Hepatocyte (in vitro differentiated cells): ENCODE results near the gene CTBP2. TPM values are rescaled to one million over a fixed set of nuclear protein-coding genes. Genes with fewer than 3 reads are reported as not detected.

Experiments
- DNase-seq: peaks from one replicate; pipeline ENCODE4 v3.0.0-alpha.2; 2016; ENCODE audit warnings: low spot score
- H2AFZ ChIP-seq: fragments of 200-600 bp; sonication (generic); 2 replicates; pipeline ENCODE4 v1.6.0; 2016; ENCODE audit warnings: antibody characterized with exemption, mild to moderate bottlenecking
- H3K27ac ChIP-seq: fragments of 200-600 bp; sonication (generic); 2 replicates; pipeline ENCODE4 v1.5.1; 2016; ENCODE audit warnings: mild to moderate bottlenecking
- H3K27me3 ChIP-seq: fragments of 200-600 bp; sonication (generic); 2 replicates; pipeline ENCODE4 v1.6.1; 2016
- H3K36me3 ChIP-seq: fragments of 200-600 bp; sonication (generic); replicated peaks from 2 replicates; pipeline ENCODE4 v1.5.1; 2016; ENCODE audit warnings: low read depth; ENCODE audit not compliant: insufficient read depth
- H3K4me1 ChIP-seq: fragments of 200-600 bp; sonication (generic); 2 replicates; pipeline ENCODE4 v1.5.1; 2016; ENCODE audit warnings: mild to moderate bottlenecking, moderate library complexity; ENCODE audit not compliant: insufficient read depth
- H3K4me2 ChIP-seq: fragments of 200-600 bp; sonication (generic); 2 replicates; pipeline ENCODE4 v1.6.0; 2016
- H3K4me3 ChIP-seq: fragments of 200-600 bp; sonication (generic); 2 replicates; pipeline ENCODE4 v1.5.1; 2016; ENCODE audit warnings: mild to moderate bottlenecking
- H3K79me2 ChIP-seq: fragments of 200-600 bp; sonication (generic); 2 replicates; pipeline ENCODE4 v1.6.0; 2017; ENCODE audit warnings: mild to moderate bottlenecking
- H3K9me2 ChIP-seq: fragments of 200-600 bp; sonication (generic); replicated peaks from 2 replicates; pipeline ENCODE4 v1.6.0; 2017; ENCODE audit warnings: mild to moderate bottlenecking; ENCODE audit not compliant: insufficient read depth
- H3K9me3 ChIP-seq: fragments of 200-600 bp; sonication (generic); 2 replicates; pipeline ENCODE4 v1.5.1; 2016; ENCODE audit warnings: low read depth, mild to moderate bottlenecking
- H4K20me1 ChIP-seq: fragments of 200-600 bp; sonication (generic); 2 replicates; pipeline ENCODE4 v1.6.0; 2016; ENCODE audit warnings: mild to moderate bottlenecking; ENCODE audit not compliant: insufficient read depth, poor library complexity, severe bottlenecking
- CTCF ChIP-seq: fragments of 200-600 bp; sonication (generic); IDR thresholded peaks from 2 replicates; pipeline ENCODE4 v1.5.1; 2016; ENCODE audit warnings: antibody characterized with exemption, mild to moderate bottlenecking; ENCODE audit not compliant: poor library complexity
- EZH2 ChIP-seq: fragments of 200-600 bp; sonication (generic); IDR thresholded peaks from 2 replicates; pipeline ENCODE4 v1.6.1; 2016; ENCODE audit warnings: antibody characterized with exemption, mild to moderate bottlenecking, borderline replicate concordance
- EZH2phosphoT487 ChIP-seq: fragments of 200-600 bp; sonication (generic); IDR thresholded peaks from one replicate; pipeline ENCODE4 v1.6.1; 2018; ENCODE audit warnings: antibody characterized with exemption, mild to moderate bottlenecking, low read depth, moderate library complexity; ENCODE audit not compliant: unreplicated experiment, severe bottlenecking
- WGBS: methylation state at CpG from one replicate; pipeline ENCODE4 v1.1.6; 2016; ENCODE audit warnings: low lambda C conversion rate; ENCODE audit errors: missing lambda C conversion rate; 5-methylcytosine and 5-hydroxymethylcytosine counted together
- polyA plus RNA-seq: library from polyadenylated mRNA; unstranded; fragments of >200 nt; fragmentation: Nextera tagmentation; extraction: Ambion mirVana; gene quantifications from 2 replicates; pipeline ENCODE4 v1.2.1, GENCODE V29; 2016
- total RNA-seq: library from RNA; depleted of rRNA; stranded (reverse); fragments of >200 nt; gene quantifications from 2 replicates; pipeline ENCODE4 v1.2.3, GENCODE V29; 2014

Gene CTBP2
- total and polyA plus RNA-seq, 2 experiments from 2014 or later = 61.3 to 81.0 TPM

- no peaks in the 10 kb centered on the region for H3K9me2 ChIP-seq
- WGBS = 92% methylated on average over 5 of the region's 5 CpGs
- DNase-seq = no peak
Measured at GRCh38 chr10:125206623-125207022, 46.3 kb upstream of the CTBP2 start.

GRCh38 chr10:125205431-125205830, 45.1 kb upstream of the CTBP2 start:
- Histone ChIP-seq H3K4me2 (no peak overlapping the region), H3K36me3 (no peaks in the 10 kb centered on the region), H3K27me3 (no peaks in the 10 kb centered on the region), H3K9me3 (no peaks in the 10 kb centered on the region), H3K4me1 (no peaks in the 10 kb centered on the region), H3K79me2 (no peaks in the 10 kb centered on the region), H4K20me1 (no peaks in the 10 kb centered on the region), H2AFZ (no peak overlapping the region), H3K4me3 (no peak overlapping the region), H3K9me2 (no peaks in the 10 kb centered on the region), H3K27ac (no peak overlapping the region)
- TF ChIP-seq EZH2 (no peak), CTCF (no peak), EZH2phosphoT487 (no peak)
- DNase-seq = no peak
- 94% methylated on average over 2 of the region's 2 CpGs for WGBS

More at GRCh38 chr10:125206623-125207022, 46.3 kb upstream of the CTBP2 start:
- no peaks in the 10 kb centered on the region for H3K27me3 ChIP-seq
- H3K27ac ChIP-seq = no peak overlapping the region
- no peaks in the 10 kb centered on the region for H3K79me2 ChIP-seq
- H3K4me3 ChIP-seq = no peak overlapping the region
- H3K4me2 ChIP-seq = no peak overlapping the region
- H3K9me3 ChIP-seq = no peaks in the 10 kb centered on the region
- H4K20me1 ChIP-seq = no peaks in the 10 kb centered on the region
- H3K4me1 ChIP-seq = no peaks in the 10 kb centered on the region
- TF ChIP-seq CTCF (no peak), EZH2phosphoT487 (no peak), EZH2 (no peak)
- no peak overlapping the region for H2AFZ ChIP-seq
- no peaks in the 10 kb centered on the region for H3K36me3 ChIP-seq

DNA sequence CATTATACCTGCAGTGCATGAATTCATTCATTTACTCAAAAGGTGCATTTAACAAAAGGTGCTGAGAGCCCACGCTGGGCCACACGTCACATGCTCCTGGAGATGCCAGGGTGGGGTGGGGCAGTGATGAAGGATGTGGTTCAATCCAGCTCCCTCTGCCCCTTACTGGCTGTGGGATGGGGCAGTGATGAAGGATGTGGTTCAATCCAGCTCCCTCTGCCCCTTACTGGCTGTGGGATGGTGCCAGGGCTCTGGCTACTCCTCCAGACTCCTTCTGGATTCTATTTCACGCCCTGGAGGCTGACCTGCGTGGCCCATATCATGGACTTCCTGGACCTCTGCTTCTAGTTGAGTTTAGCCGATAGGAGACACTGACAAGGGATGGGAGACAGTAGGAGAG, 44.0 kb upstream of the CTBP2 start:
- 84% methylated on average over 5 of the region's 5 CpGs for WGBS
- TF ChIP-seq CTCF (no peak), EZH2phosphoT487 (no peak), EZH2 (no peak)
- H3K4me3 ChIP-seq = no peak overlapping the region
- no peaks in the 10 kb centered on the region for H4K20me1 ChIP-seq
- H3K9me2 ChIP-seq = no peaks in the 10 kb centered on the region
- H3K4me1 ChIP-seq = no peaks in the 10 kb centered on the region
- no peak overlapping the region for H3K4me2 ChIP-seq
- H3K79me2 ChIP-seq = no peaks in the 10 kb centered on the region
- H3K27me3 ChIP-seq = no peaks in the 10 kb centered on the region
- H2AFZ ChIP-seq = no peak overlapping the region
- H3K36me3 ChIP-seq = no peaks in the 10 kb centered on the region
- H3K27ac ChIP-seq = no peak overlapping the region
- no peaks in the 10 kb centered on the region for H3K9me3 ChIP-seq
- DNase-seq = no peak

DNA sequence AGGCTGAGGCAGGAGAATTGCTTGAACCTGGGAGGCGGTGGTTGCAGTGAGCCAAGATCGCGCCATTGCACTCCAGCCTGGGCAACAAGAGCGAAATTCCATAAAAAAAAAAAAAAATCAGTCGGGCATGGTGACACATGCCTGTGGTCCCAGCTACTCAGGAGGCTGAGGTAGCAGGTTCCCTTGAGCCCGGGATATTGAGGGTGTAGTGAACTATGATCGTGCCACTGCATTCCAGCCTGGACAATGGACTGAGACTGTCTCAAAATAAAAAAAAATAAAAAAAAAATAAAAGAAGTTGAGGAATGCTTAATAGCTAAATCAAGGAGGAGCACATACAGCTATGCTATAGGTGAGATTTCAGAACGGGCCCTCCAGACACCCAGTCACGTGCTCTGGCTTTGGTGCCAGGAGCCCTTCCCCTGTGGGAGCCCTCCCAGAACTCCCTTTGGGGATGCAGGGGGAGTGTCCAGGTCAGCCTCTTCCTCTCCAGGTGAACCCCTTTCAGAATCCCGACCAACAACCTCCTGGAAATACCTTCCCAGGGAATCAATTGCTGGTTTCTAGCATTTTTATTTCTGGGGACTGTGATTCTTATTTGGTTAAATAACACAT, 42.9 kb upstream of the CTBP2 start:
- WGBS = 91% methylated on average over 10 of the region's 10 CpGs
- no peak overlapping the region for H2AFZ ChIP-seq
- no peaks in the 10 kb centered on the region for H3K79me2 ChIP-seq
- no peaks in the 10 kb centered on the region for H3K36me3 ChIP-seq
- H3K27ac ChIP-seq = no peak overlapping the region
- no peaks in the 10 kb centered on the region for H3K9me2 ChIP-seq
- H4K20me1 ChIP-seq = no peaks in the 10 kb centered on the region
- no peaks in the 10 kb centered on the region for H3K9me3 ChIP-seq
- H3K4me1 ChIP-seq = no peaks in the 10 kb centered on the region
- H3K4me2 ChIP-seq = no peak overlapping the region
- H3K4me3 ChIP-seq = no peak overlapping the region
- no peaks in the 10 kb centered on the region for H3K27me3 ChIP-seq
- TF ChIP-seq CTCF (no peak), EZH2phosphoT487 (no peak), EZH2 (no peak)
- no peak for DNase-seq
